Activated CD4-positive, alpha-beta T cell treated with anti-CD3 and anti-CD28 coated beads, Interleukin-2, Interleukin-6, amounts not matched to agents 100 ng/mL and 50 ng/mL, durations not matched to agents 16 hours and 8 hours (primary cell): ENCODE measurements around the gene GLO1.
A peak's percentile ranks its signal among the peaks of the same experiment; 100 is the strongest.

ENCODE experiments used
- DNase-seq: peaks from one replicate; pipeline ENCODE4 v3.0.0-alpha.2; 2020

The GLO1 gene

GRCh38 chr6:38656896-38657295 lies 46.0 kb downstream of the GLO1 start:
- DNase-seq = no peak

GRCh38 chr6:38654263-38654662 lies 48.7 kb downstream of the GLO1 start:
- no peak for DNase-seq

GRCh38 chr6:38651121-38651784 lies 51.7 kb downstream of the GLO1 start:
- DNase-seq = no peak

DNA sequence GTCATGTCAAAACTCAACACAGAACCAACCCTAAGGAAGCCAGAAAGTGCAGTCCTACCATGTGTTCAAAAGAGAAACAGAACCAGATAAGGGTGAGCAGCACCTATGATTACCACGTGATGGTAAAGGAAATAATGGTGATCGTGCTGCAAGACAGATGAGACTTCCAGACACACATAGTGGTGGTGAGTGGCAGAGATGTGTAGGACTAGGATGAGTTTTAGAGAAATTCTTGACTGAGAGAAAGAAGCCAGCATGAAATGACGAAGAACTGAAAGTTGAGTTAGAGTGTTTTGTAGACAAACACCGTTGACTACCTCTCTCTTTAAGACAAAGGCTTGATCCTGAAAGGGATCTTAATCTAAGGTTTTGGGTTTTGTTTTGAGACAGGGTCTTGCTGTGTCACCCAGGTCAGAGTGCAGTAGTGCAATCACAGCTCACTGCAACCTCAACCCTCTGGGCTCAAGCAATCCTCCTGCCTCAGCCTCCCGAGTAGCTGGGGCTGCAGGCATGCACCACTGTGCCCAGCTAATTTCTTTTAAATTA lies 52.7 kb downstream of the GLO1 start:
- no peak for DNase-seq

DNA sequence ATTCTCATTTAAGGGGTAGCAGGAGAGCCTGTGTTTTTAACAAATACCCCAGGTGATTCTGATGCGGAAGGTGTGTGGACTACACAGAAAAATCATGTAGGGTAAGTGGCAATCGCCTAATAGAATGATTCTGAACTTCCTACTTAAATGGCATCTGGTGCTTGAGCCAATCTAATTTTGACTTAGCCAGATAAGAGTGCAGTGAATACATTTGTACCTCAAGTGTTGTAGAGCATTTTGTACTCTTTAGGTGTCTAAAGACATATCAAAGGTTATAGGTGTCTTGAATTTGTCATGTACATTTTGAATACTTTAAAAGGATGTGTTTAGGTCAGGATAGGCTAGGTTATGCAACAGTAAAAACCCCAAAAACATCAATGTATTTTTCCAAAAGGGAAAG lies 53.2 kb downstream of the GLO1 start:
- no peak for DNase-seq

- DNase-seq = no peak
These were observed 54.3 kb downstream of the GLO1 start for GRCh38 chr6:38648629-38649028.

GRCh38 chr6:38646166-38646878 lies 56.6 kb downstream of the GLO1 start:
- no peak for DNase-seq

GRCh38 chr6:38644951-38645350 lies 58.0 kb downstream of the GLO1 start:
- no peak for DNase-seq

DNA sequence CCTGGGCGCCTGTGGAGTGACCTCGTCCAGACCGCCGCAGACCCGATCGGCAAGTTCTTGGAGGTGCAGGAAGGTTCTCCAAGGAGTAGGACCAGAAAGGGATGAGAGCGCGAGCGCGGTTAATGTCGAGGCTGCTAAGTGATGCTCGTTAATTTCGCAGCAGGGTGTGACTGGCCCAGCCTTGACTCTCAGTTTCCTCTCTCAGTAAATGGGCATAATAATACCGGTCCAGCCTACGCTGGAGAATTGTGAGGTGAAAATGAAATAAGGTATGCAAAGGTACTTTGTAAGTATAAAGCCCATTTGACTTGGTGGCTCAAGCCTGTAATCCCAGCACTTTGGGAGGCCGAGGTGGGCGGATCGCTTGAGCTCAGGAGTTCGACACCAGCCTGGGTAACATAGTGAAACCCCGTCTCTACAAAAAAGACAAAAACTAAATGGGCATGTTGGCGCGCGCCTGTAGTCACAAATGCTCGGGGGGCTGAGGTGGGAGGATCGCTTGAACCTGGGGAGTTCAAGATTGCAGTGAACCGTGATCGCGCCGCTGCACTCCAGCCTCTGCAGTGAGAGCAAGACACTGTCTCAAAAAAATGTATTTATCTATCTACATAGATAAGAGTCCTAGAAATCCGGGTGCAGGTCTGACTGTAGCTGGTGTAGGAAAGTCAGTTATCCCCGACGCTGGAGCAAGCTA lies 62.6 kb downstream of the GLO1 start:
- DNase-seq = no peak

GRCh38 chr6:38639498-38640215 lies 63.3 kb downstream of the GLO1 start, which contains the start of gene BTBD9:
Gene BTBD9, minus strand, starts transcription at chr6:38639929.
- peak; percentile 83 for DNase-seq

GRCh38 chr6:38638941-38639497 lies 63.9 kb downstream of the GLO1 start:
- peak; percentile 45 for DNase-seq

- DNase-seq = no peak
These were observed 65.2 kb downstream of the GLO1 start for GRCh38 chr6:38637756-38638155.

- no peak for DNase-seq
These were observed 66.9 kb downstream of the GLO1 start for GRCh38 chr6:38636027-38636426.

- DNase-seq = no peak
These were observed 68.4 kb downstream of the GLO1 start for GRCh38 chr6:38634518-38634917.

GRCh38 chr6:38632490-38632889 lies 70.5 kb downstream of the GLO1 start:
- no peak for DNase-seq

- DNase-seq = no peak
These were observed 71.7 kb downstream of the GLO1 start for GRCh38 chr6:38631186-38631783.
